HepG2 (cell line): ENCODE data around the gene THAP9. TPM values are rescaled to one million over a fixed set of nuclear protein-coding genes. Genes with fewer than 3 reads are reported as not detected.

Experiments used
- ATAC-seq: fragments of 200-7000 bp; cut with Tn5 transposase; 3 replicates; pipeline ENCODE4 v1.9.1; 2020; ENCODE audit warnings: mild to moderate bottlenecking, moderate library complexity
- BruUV-seq: library from RNA; stranded (reverse); fragments of 400-500 nt; replicated peaks from 2 replicates; lab custom pipeline; 2021; lab: Mats Ljungman, UMichigan
- CTCF ChIA-PET: fragments of 300-600 bp; formaldehyde crosslinking; extraction: SDS; loops from one replicate; lab custom pipeline; 2021; ENCODE audit warnings: low total read pairs, inconsistent platforms, low intra/inter-chr PET ratio; lab: Yijun Ruan, JAX
- POLR2A ChIA-PET: fragments of 350-600 bp; sonication (Branson Sonifier 250); formaldehyde crosslinking; loops from one replicate; lab custom pipeline; 2020; ENCODE audit warnings: antibody characterized with exemption, inconsistent platforms; lab: Yijun Ruan, JAX
- DNase-seq: peaks from one replicate; pipeline ENCODE4 v3.0.0-alpha.2; 2015; ENCODE audit warnings: low spot score
- FAIRE-seq: peaks from 3 replicates; lab custom pipeline; 2011; peaks lifted over from hg19 to GRCh38; lab: Jason Lieb, UNC
- H2AFZ ChIP-seq: one replicate; pipeline ENCODE4 v1.6.1; 2011; ENCODE audit warnings: low read length, inconsistent platforms
- H3K27ac ChIP-seq: fragments of 300-600 bp; 3 replicates; pipeline ENCODE4 v1.8.0; 2011; ENCODE audit warnings: mixed run types, mild to moderate bottlenecking, mixed read lengths, low read length, inconsistent platforms; ENCODE audit not compliant: insufficient read depth; ENCODE audit errors: extremely low read length
- H3K27me3 ChIP-seq, 2 experiments: fragments of 200-600 bp in 1 of 2; 2 replicates in 1 of 2; 3 replicates in 1 of 2; pipeline versions ENCODE4 v1.6.0 to v1.8.0; 2011; ENCODE audit warnings: low read length in 2 of 2, mild to moderate bottlenecking in 2 of 2, moderate library complexity in 2 of 2, inconsistent platforms in 1 of 2; ENCODE audit not compliant: insufficient read depth in 2 of 2, control insufficient read depth in 1 of 2
- H3K36me3 ChIP-seq, 2 experiments: fragments of 200-600 bp in 1 of 2; replicated peaks in 1 of 2; 2 replicates in 1 of 2; 3 replicates in 1 of 2; pipeline versions ENCODE4 v1.5.1 to v1.8.0; 2011; ENCODE audit warnings: low read length in 2 of 2, inconsistent platforms in 1 of 2; ENCODE audit not compliant: insufficient read depth in 2 of 2, control insufficient read depth in 1 of 2
- H3K4me1 ChIP-seq: 2 replicates; pipeline ENCODE4 v1.5.1; 2012; ENCODE audit warnings: low read length, inconsistent platforms; ENCODE audit not compliant: insufficient read depth
- H3K4me2 ChIP-seq: 2 replicates; pipeline ENCODE4 v1.6.0; 2011; ENCODE audit warnings: low read depth, low read length, inconsistent platforms
- H3K4me3 ChIP-seq, 3 experiments: fragments of 200-600 bp in 1 of 3; sonication (generic), shearing (Covaris generic) in 1 of 3; replicated peaks in 1 of 3; 2 replicates each; pipeline ENCODE4 v1.5.1; 2011 to 2016; ENCODE audit warnings: low read length in 3 of 3, inconsistent platforms in 2 of 3, low read depth in 2 of 3, mild to moderate bottlenecking in 2 of 3, control low read depth in 1 of 3, mixed read lengths in 1 of 3; ENCODE audit not compliant: insufficient read depth in 1 of 3
- H3K79me2 ChIP-seq: one replicate; pipeline ENCODE4 v1.6.1; 2011; ENCODE audit warnings: low read length, inconsistent platforms; ENCODE audit not compliant: insufficient read depth
- H3K9ac ChIP-seq: 2 replicates; pipeline ENCODE4 v1.6.0; 2011; ENCODE audit warnings: mild to moderate bottlenecking, low read depth, low read length, inconsistent platforms; ENCODE audit not compliant: insufficient read depth
- H3K9me3 ChIP-seq: 2 replicates; pipeline ENCODE4 v1.5.1; 2012; ENCODE audit warnings: mild to moderate bottlenecking, low read length
- H4K20me1 ChIP-seq: 2 replicates; pipeline ENCODE4 v1.6.0; 2011; ENCODE audit warnings: inconsistent platforms, mild to moderate bottlenecking, low read length, moderate library complexity; ENCODE audit not compliant: insufficient read depth
- GATA4 ChIP-seq: sonication (generic); IDR thresholded peaks from 2 replicates; pipeline ENCODE4 v1.6.1; 2016; ENCODE audit warnings: antibody characterized with exemption, low read depth, borderline replicate concordance
- GTF3A ChIP-seq: sonication (generic); formaldehyde crosslinking; conservative IDR thresholded peaks from 2 replicates; pipeline ENCODE4 v1.4.0; 2020; ENCODE audit warnings: mild to moderate bottlenecking, missing genetic modification reagents
- HMGA1 ChIP-seq: sonication (generic); formaldehyde crosslinking; conservative IDR thresholded peaks from 2 replicates; pipeline ENCODE4 v1.4.0; 2020; ENCODE audit warnings: missing genetic modification reagents
- HOXA7 ChIP-seq: sonication (generic); formaldehyde crosslinking; IDR thresholded peaks from 2 replicates; pipeline ENCODE4 v1.8.1; 2022; ENCODE audit warnings: mild to moderate bottlenecking, missing genetic modification reagents, moderate library complexity
- KAT7 ChIP-seq: IDR thresholded peaks from 2 replicates; pipeline ENCODE4 v1.6.1; 2018; ENCODE audit warnings: borderline replicate concordance, missing compliant biosample characterization
- KAT8 ChIP-seq: IDR thresholded peaks from 2 replicates; pipeline ENCODE4 v1.6.1; 2016; ENCODE audit warnings: missing genetic modification reagents, missing compliant biosample characterization
- NCOR1 ChIP-seq: fragments of 200-600 bp; sonication (generic); IDR thresholded peaks from 2 replicates; pipeline ENCODE4 v1.7.0; 2017; ENCODE audit warnings: antibody characterized with exemption, low read length, borderline replicate concordance
- NR3C1 ChIP-seq: sonication (generic); formaldehyde crosslinking; IDR thresholded peaks from 2 replicates; pipeline ENCODE4 v1.4.0; 2020; ENCODE audit warnings: missing genetic modification reagents
- PAX8 ChIP-seq: sonication (generic); formaldehyde crosslinking; IDR thresholded peaks from 2 replicates; pipeline ENCODE4 v1.8.0; 2022; ENCODE audit warnings: mild to moderate bottlenecking, missing genetic modification reagents, borderline replicate concordance
- RBFOX2 ChIP-seq: fragments of 200-400 bp; formaldehyde crosslinking; IDR thresholded peaks from 2 replicates; pipeline ENCODE4 v1.6.1; 2017; ENCODE audit warnings: low read depth, mild to moderate bottlenecking, low read length
- REXO4 ChIP-seq: sonication (generic); formaldehyde crosslinking; IDR thresholded peaks from 2 replicates; pipeline ENCODE4 v1.8.0; 2022; ENCODE audit warnings: missing genetic modification reagents, mild to moderate bottlenecking, borderline replicate concordance
- SETDB1 ChIP-seq: sonication (generic); formaldehyde crosslinking; IDR thresholded peaks from 2 replicates; pipeline ENCODE4 v1.5.1; 2020; ENCODE audit warnings: missing genetic modification reagents, mild to moderate bottlenecking, borderline replicate concordance
- SIN3A ChIP-seq: IDR thresholded peaks from 2 replicates; pipeline ENCODE4 v1.6.1; 2011; ENCODE audit warnings: low read depth, mild to moderate bottlenecking, control low read depth, low read length, borderline replicate concordance
- SRSF1 ChIP-seq: fragments of 200-400 bp; formaldehyde crosslinking; optimal IDR thresholded peaks from 2 replicates; pipeline ENCODE3; 2017; ENCODE audit warnings: mild to moderate bottlenecking, low read depth, low read length, moderate library complexity
- ZFP36L1 ChIP-seq: sonication (generic); formaldehyde crosslinking; IDR thresholded peaks from 2 replicates; pipeline ENCODE4 v1.8.0; 2022; ENCODE audit warnings: mild to moderate bottlenecking, missing genetic modification reagents, moderate library complexity
- ZNF547 ChIP-seq: sonication (generic); formaldehyde crosslinking; IDR thresholded peaks from 2 replicates; pipeline ENCODE4 v1.5.1; 2020; ENCODE audit warnings: mild to moderate bottlenecking, missing genetic modification reagents
- ZSCAN9 ChIP-seq: IDR thresholded peaks from 2 replicates; pipeline ENCODE4 v1.6.1; 2016; ENCODE audit warnings: borderline replicate concordance
- WGBS: methylation state at CpG from one replicate; pipeline ENCODE4 v1.1.6; 2017; ENCODE audit warnings: low lambda C conversion rate; 5-methylcytosine and 5-hydroxymethylcytosine counted together
- in situ Hi-C: cut with HindIII; loops from 2 replicates; pipeline ENCODE4 v1.10.0; 2017; ENCODE audit warnings: low pct_unique_long_range_greater_than_20kb; ENCODE audit not compliant: extremely low pct_ligation_motif_present
- intact Hi-C: fragments of 100-400 bp; cut with micrococcal nuclease; formaldehyde crosslinking; loops from one replicate; pipeline ENCODE4 v1.10.0; 2022; ENCODE audit not compliant: unreplicated experiment
- polyA plus RNA-seq, 8 experiments: library from polyadenylated mRNA; depleted of rRNA in 3 of 8; stranded (reverse) in 7 of 8; unstranded in 1 of 8; fragments of >200 nt; fragmentation: Illumina TruSeq in 4 of 8; extraction: Trizol in 4 of 8; gene quantifications; 2 replicates each; pipeline versions ENCODE4 v1.2.1 to v1.2.3, GENCODE V29; 2011 to 2016; ENCODE audit warnings: low read depth in 4 of 8, missing spikeins in 1 of 8, mixed read lengths in 1 of 8; ENCODE audit not compliant: insufficient read depth in 1 of 8
- total RNA-seq, 5 experiments: library from RNA; depleted of rRNA; stranded (reverse); fragments of >200 nt; fragmentation: Illumina TruSeq; extraction: Trizol; gene quantifications; 2 replicates each; pipeline ENCODE4 v1.2.3, GENCODE V29; 2016; ENCODE audit warnings: low read depth in 1 of 5
- TF ChIP-seq, protein P1 (sequence below): sonication (generic); formaldehyde crosslinking; IDR thresholded peaks from 2 replicates; pipeline ENCODE4 v1.4.0; 2020; ENCODE audit warnings: missing genetic modification reagents
- TF ChIP-seq, protein P2 (sequence below): sonication (generic); formaldehyde crosslinking; IDR thresholded peaks from 2 replicates; pipeline ENCODE4 v1.4.0; 2020; ENCODE audit warnings: mild to moderate bottlenecking, missing genetic modification reagents
- TF ChIP-seq, protein P3 (sequence below): sonication (generic); formaldehyde crosslinking; IDR thresholded peaks from 2 replicates; pipeline ENCODE4 v1.5.0; 2020; ENCODE audit warnings: missing genetic modification reagents

THAP9 gene
- total and polyA plus RNA-seq, 2 of the 13 experiments (the other 11 are each of a cell fraction or from before 2014, with no cell fraction given): 6.0 to 7.2 TPM

DNA sequence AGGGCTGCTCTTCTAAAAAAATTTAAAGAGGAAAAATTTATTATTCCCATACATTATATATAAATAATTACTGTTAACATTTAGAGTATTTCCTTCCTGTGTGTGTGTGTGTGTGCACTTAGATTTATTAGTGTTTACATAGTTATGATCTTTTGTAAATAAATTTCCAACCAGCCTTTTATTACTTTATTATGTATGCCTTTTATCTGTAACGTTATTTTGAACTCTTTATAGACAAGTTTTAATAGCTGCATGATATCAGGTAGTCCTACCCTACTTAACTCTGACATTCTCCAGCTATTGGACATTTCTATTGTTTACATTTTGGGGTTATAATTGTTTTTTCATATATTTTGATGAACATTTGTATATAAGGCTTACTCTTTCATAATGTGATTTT lies 8.8 kb downstream of the THAP9 start:
- H2AFZ ChIP-seq: no peak overlapping the region
- H3K27ac ChIP-seq: no peak overlapping the region
- DNase-seq: no peak
- intact Hi-C loops: no loop called here
- no TSS peak for BruUV-seq
- no peak for ATAC-seq
- no peaks in the 10 kb centered on the region for H3K4me1 ChIP-seq
- H3K79me2 ChIP-seq: no peaks in the 10 kb centered on the region
- 93% methylated on average over 1 of the region's 1 CpG for WGBS
- in situ Hi-C loops: no loop called here
- H3K9ac ChIP-seq: no peak overlapping the region
- ChIA-PET POLR2A (no interaction called here), CTCF (no interaction called here)
- peaks cover 1 to 13% of the 10 kb centered on the region in 2 experiments for H3K36me3 ChIP-seq
- TF ChIP-seq SIN3A (no peak), ZFP36L1 (CRISPR knock-in tag) (no peak), RBFOX2 (no peak), ZSCAN9 (no peak), SRSF1 (no peak), HOXA7 (CRISPR knock-in tag) (no peak), ZNF547 (no peak), SETDB1 (CRISPR knock-in tag) (no peak), PAX8 (CRISPR knock-in tag) (no peak), NR3C1 (CRISPR knock-in tag) (no peak), HMGA1 (no peak), GTF3A (no peak), REXO4 (CRISPR knock-in tag) (no peak), NCOR1 (no peak), GATA4 (no peak), KAT7 (CRISPR knock-in tag) (no peak), KAT8 (CRISPR knock-in tag) (no peak)
- TF ChIP-seq, protein P1, sequence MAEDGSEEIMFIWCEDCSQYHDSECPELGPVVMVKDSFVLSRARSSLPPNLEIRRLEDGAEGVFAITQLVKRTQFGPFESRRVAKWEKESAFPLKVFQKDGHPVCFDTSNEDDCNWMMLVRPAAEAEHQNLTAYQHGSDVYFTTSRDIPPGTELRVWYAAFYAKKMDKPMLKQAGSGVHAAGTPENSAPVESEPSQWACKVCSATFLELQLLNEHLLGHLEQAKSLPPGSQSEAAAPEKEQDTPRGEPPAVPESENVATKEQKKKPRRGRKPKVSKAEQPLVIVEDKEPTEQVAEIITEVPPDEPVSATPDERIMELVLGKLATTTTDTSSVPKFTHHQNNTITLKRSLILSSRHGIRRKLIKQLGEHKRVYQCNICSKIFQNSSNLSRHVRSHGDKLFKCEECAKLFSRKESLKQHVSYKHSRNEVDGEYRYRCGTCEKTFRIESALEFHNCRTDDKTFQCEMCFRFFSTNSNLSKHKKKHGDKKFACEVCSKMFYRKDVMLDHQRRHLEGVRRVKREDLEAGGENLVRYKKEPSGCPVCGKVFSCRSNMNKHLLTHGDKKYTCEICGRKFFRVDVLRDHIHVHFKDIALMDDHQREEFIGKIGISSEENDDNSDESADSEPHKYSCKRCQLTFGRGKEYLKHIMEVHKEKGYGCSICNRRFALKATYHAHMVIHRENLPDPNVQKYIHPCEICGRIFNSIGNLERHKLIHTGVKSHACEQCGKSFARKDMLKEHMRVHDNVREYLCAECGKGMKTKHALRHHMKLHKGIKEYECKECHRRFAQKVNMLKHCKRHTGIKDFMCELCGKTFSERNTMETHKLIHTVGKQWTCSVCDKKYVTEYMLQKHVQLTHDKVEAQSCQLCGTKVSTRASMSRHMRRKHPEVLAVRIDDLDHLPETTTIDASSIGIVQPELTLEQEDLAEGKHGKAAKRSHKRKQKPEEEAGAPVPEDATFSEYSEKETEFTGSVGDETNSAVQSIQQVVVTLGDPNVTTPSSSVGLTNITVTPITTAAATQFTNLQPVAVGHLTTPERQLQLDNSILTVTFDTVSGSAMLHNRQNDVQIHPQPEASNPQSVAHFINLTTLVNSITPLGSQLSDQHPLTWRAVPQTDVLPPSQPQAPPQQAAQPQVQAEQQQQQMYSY (CRISPR knock-in tag): no peak
- TF ChIP-seq, protein P2, sequence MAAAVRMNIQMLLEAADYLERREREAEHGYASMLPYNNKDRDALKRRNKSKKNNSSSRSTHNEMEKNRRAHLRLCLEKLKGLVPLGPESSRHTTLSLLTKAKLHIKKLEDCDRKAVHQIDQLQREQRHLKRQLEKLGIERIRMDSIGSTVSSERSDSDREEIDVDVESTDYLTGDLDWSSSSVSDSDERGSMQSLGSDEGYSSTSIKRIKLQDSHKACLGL: no peak
- TF ChIP-seq, protein P3, sequence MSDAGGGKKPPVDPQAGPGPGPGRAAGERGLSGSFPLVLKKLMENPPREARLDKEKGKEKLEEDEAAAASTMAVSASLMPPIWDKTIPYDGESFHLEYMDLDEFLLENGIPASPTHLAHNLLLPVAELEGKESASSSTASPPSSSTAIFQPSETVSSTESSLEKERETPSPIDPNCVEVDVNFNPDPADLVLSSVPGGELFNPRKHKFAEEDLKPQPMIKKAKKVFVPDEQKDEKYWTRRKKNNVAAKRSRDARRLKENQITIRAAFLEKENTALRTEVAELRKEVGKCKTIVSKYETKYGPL (CRISPR knock-in tag): no peak
- H3K9me3 ChIP-seq: no peaks in the 10 kb centered on the region
- H3K4me2 ChIP-seq: no peak overlapping the region
- H3K27me3 ChIP-seq: no peaks in the 10 kb centered on the region
- no peak for FAIRE-seq
- no peak overlapping the region for H3K4me3 ChIP-seq
- no peaks in the 10 kb centered on the region for H4K20me1 ChIP-seq
